IPS-18c (cell line): ENCODE results near the gene MARCKSL1.
"Not testable (repeated sequence)": the region's sequence is repeated elsewhere in the genome, so short reads cannot be mapped to it uniquely, and the experiment has no call there.

Source experiments
- H3K4me3 ChIP-seq: 2 replicates; pipeline ENCODE4 v1.7.0; 2013; ENCODE audit warnings: low read depth, mild to moderate bottlenecking, low read length, moderate library complexity; ENCODE audit not compliant: insufficient read depth
- H3K9me3 ChIP-seq: one replicate; pipeline ENCODE4 v1.6.1; 2013; ENCODE audit warnings: mild to moderate bottlenecking, low read length, moderate library complexity; ENCODE audit not compliant: control insufficient read depth, insufficient read depth

MARCKSL1 gene

DNA sequence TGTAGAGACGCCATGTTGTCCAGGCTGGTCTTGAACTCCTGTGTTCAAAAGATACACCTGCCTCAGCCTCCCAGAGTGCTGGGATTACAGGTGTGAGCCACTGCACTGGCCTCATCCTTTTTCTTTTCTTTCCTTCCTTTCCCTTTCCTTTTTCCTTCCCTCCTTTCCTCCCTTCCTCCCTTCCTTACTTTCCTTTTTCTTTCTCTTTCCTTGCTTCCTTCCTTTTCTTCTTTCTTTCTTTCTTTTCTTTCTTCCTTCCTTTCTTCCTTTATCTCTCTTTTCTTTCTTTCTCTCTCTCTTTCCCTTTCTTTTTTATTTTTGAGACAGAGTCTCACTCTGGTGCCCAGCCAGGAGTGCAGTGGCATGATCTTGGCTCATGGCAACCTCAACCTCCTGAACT lies 20.4 kb upstream of the MARCKSL1 start:
- Histone ChIP-seq H3K9me3 (no peaks in the 10 kb centered on the region), H3K4me3 (no peak overlapping the region)

GRCh38 chr1:32355778-32356177 lies 19.7 kb upstream of the MARCKSL1 start:
- not testable (repeated sequence) for H3K4me3 ChIP-seq, H3K9me3 ChIP-seq

DNA sequence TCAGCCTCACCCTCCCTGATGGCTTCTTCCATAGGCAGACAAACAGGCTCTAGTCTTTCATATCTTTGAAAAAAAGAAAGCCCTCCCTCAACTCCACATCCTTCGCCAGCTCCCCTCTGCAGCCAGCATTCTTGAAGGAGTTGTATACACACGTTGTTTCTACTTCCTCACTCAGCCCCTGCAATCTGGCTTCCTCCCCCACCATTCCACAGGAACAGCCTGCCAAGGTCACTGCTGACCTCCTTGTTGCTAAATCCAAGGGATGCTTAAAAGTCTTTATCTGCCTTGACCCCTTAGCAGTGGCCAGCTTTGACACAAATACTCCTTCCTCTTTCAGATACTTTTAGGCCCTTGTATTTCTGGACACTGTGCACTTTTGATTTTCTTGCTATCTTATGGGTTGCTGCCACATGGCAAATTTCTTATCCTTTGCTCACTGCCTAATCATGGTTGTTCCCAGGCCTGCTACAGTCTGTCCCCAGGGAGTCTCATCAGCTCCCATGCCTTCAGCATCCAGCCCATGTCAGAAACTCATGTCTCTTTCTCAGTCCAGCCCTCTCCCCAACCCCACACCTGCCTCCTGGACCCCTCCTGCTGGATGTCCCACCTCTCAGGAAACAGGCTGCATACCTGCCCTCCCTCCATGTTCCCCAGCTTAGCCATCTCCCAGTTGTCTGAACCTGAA lies 18.0 kb upstream of the MARCKSL1 start:
- H3K9me3 ChIP-seq, result peaks cover 7% of the 10 kb centered on the region
- no peak overlapping the region; the same call in 1 of the 2 replicates for H3K4me3 ChIP-seq

GRCh38 chr1:32353431-32353830 lies 17.4 kb upstream of the MARCKSL1 start:
- peaks cover 7% of the 10 kb centered on the region for H3K9me3 ChIP-seq
- H3K4me3 ChIP-seq, result no peak overlapping the region

- Histone ChIP-seq H3K4me3 (no peak overlapping the region), H3K9me3 (peaks cover 7% of the 10 kb centered on the region)
Measured at GRCh38 chr1:32352831-32353383, 16.9 kb upstream of the MARCKSL1 start.

GRCh38 chr1:32352239-32352745 lies 16.3 kb upstream of the MARCKSL1 start:
- H3K4me3 ChIP-seq, result peak overlapping the region; percentile 65; the same call in 1 of the 2 replicates

GRCh38 chr1:32351399-32352238 lies 15.6 kb upstream of the MARCKSL1 start:
- peak overlapping the region; percentile 88 for H3K4me3 ChIP-seq
- H3K9me3 ChIP-seq, result peaks cover 7% of the 10 kb centered on the region

More at GRCh38 chr1:32352239-32352745, 16.3 kb upstream of the MARCKSL1 start:
- peaks cover 7% of the 10 kb centered on the region for H3K9me3 ChIP-seq

DNA sequence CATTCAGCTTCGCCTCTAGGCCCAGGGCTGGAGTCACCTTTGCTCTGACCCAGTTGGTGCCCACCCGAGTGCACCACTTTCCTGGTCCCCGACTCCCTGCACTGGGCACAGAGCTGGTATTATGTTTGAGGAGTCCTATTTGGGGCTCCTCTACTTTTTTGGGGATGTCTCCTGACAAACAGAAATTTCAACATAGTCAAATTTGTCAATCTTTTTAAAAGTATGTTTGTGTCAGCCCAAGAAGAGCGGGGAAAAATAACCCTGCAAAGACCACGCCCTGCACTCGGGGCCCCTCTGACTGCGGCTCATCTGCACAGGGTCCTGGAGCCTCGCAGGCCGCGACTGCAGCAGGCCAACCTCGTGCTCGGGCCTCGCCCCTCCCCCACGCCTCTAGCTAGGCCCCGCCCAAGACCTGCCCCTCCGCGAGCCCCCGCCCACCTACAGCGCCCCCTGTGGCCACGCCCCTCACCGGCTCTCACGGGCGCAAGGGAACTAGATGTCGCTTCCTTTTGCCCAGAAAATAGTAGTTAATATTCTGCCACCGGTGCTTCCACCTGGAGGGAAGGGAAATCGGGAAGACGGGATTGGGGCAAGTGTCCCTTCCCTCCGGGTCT lies 14.9 kb upstream of the MARCKSL1 start:
- Histone ChIP-seq H3K9me3 (peaks cover 7% of the 10 kb centered on the region), H3K4me3 (peak overlapping the region; percentile 88)

- peaks cover 7% of the 10 kb centered on the region for H3K9me3 ChIP-seq
- H3K4me3 ChIP-seq, result no peak overlapping the region
Measured at GRCh38 chr1:32349211-32349708, 13.2 kb upstream of the MARCKSL1 start.

- peaks cover 7% of the 10 kb centered on the region for H3K9me3 ChIP-seq
Measured at GRCh38 chr1:32346532-32347157, 10.6 kb upstream of the MARCKSL1 start.

DNA sequence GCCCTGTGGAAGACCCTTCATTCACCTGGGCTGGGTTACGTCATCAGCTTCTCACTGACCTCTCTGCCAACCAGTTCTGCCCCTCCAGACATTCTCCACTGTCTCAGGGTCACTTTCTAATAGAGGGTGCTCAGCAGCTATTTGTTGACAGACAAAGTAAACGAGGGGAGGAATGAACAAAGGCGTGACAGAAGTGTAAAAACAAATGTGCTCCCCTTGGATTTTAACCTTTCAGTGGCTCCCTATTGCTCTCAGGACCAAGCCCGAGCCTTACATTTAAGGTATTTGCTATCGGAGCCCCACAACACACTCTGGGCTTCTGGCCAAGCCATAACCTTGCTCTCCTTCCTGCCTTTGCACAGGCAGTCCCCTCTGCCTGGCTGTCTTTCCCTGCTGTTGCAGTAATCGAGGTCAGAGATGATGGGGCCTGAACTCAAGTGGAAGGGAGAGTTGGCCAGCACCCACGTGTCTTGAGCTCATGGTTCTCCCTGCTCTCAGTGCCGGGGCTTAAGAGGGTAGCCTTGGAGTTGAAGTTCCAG lies 9.3 kb upstream of the MARCKSL1 start:
- H3K9me3 ChIP-seq, result peaks cover 1% of the 10 kb centered on the region
- H3K4me3 ChIP-seq, result no peak overlapping the region

More at GRCh38 chr1:32346532-32347157, 10.6 kb upstream of the MARCKSL1 start:
- H3K4me3 ChIP-seq, result no peak overlapping the region

GRCh38 chr1:32342704-32343103 lies 6.7 kb upstream of the MARCKSL1 start:
- H3K4me3 ChIP-seq, result no peak overlapping the region
- H3K9me3 ChIP-seq, result no peaks in the 10 kb centered on the region

DNA sequence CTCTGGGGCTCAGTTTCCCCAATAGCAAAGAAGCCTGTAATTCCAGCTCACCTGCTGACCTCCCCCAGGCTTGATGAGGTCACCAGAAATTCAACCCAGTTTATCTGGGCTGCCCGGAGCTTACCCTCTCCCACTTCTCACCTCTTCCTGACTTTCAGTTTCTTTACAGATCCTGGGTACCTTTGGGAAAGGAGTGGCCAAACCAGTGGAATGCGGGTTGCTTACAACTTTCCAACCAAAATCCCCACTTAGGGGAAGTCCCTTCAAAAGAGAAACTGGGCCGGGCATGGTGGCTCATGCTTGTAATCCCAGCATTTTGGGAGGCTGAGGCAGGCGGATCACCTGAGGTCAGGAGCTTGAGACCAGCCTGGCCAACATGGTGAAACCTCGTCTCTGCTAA lies 5.9 kb upstream of the MARCKSL1 start:
- no peaks in the 10 kb centered on the region for H3K9me3 ChIP-seq
- no peak overlapping the region for H3K4me3 ChIP-seq

- Histone ChIP-seq H3K4me3 (no peak overlapping the region), H3K9me3 (no peaks in the 10 kb centered on the region)
Measured at GRCh38 chr1:32341186-32341757, 5.2 kb upstream of the MARCKSL1 start.

- Histone ChIP-seq H3K9me3 (no peaks in the 10 kb centered on the region), H3K4me3 (no peak overlapping the region)
Measured at GRCh38 chr1:32339363-32339978, 3.4 kb upstream of the MARCKSL1 start.

- Histone ChIP-seq H3K9me3 (no peaks in the 10 kb centered on the region), H3K4me3 (no peak overlapping the region)
Measured at GRCh38 chr1:32338637-32339145, 2.7 kb upstream of the MARCKSL1 start.
